Left lobe of liver (tissue), 2 donors: ENCODE results near the gene PATJ. TPM values are rescaled to one million over a fixed set of nuclear protein-coding genes. Genes with fewer than 3 reads are reported as not detected.
A peak's percentile ranks its signal among the peaks of the same experiment; 100 is the strongest.
"Not testable (repeated sequence)": the region's sequence is repeated elsewhere in the genome, so short reads cannot be mapped to it uniquely, and the experiment has no call there.

ENCODE experiments used
- ATAC-seq: fragments of 200-7000 bp; cut with Tn5 transposase; one replicate; pipeline ENCODE4 v1.9.1; 2020; ENCODE audit warnings: mild to moderate bottlenecking, moderate library complexity
- DNase-seq: peaks from one replicate; pipeline ENCODE4 v3.0.0-alpha.2; 2020; ENCODE audit warnings: low spot score
- total RNA-seq: library from RNA; stranded (reverse); gene quantifications from one replicate; pipeline ENCODE4 v1.2.1, GENCODE V29; 2021
- donor health status: DM: no; HTN: no; CAD: no; lungs with moderate emphysema.
- donor health status: DM: no; HTN: yes; CAD: no.

PATJ gene
- total RNA-seq, 1 donor from 2014 or later = 33.4 TPM

GRCh38 chr1:61743431-61743705, 1.1 kb downstream of the PATJ start:
- ATAC-seq = no peak
- DNase-seq = no peak

- ATAC-seq = no peak
These were observed 1.7 kb downstream of the PATJ start for GRCh38 chr1:61743716-61744580.

GRCh38 chr1:61746813-61747212, 4.5 kb downstream of the PATJ start:
- DNase-seq (no peak), ATAC-seq (peak; percentile 25)

More at GRCh38 chr1:61743716-61744580, 1.7 kb downstream of the PATJ start:
- DNase-seq = no peak

GRCh38 chr1:61748566-61748965, 6.3 kb downstream of the PATJ start:
- DNase-seq = no peak
- ATAC-seq = no peak

GRCh38 chr1:61749574-61749973, 7.3 kb downstream of the PATJ start:
- ATAC-seq = no peak
- DNase-seq = no peak

- ATAC-seq = peak; percentile 31
- no peak for DNase-seq
These were observed 10.7 kb downstream of the PATJ start for GRCh38 chr1:61752921-61753389.

- DNase-seq (no peak), ATAC-seq (no peak)
These were observed 11.8 kb downstream of the PATJ start for GRCh38 chr1:61753998-61754508.

GRCh38 chr1:61754545-61754944, 12.3 kb downstream of the PATJ start:
- ATAC-seq (no peak), DNase-seq (no peak)

- DNase-seq (no peak), ATAC-seq (no peak)
These were observed 14.5 kb downstream of the PATJ start for GRCh38 chr1:61756773-61757172.

- ATAC-seq = no peak
These were observed 15.7 kb downstream of the PATJ start for GRCh38 chr1:61757950-61758349.

GRCh38 chr1:61770131-61770530, 27.9 kb downstream of the PATJ start:
- DNase-seq = no peak

More at GRCh38 chr1:61757950-61758349, 15.7 kb downstream of the PATJ start:
- no peak for DNase-seq

GRCh38 chr1:61776091-61776490, 33.8 kb downstream of the PATJ start:
- DNase-seq (no peak), ATAC-seq (no peak)

More at GRCh38 chr1:61770131-61770530, 27.9 kb downstream of the PATJ start:
- no peak for ATAC-seq

- DNase-seq (no peak), ATAC-seq (no peak)
These were observed 37.0 kb downstream of the PATJ start for GRCh38 chr1:61779231-61779630.

- DNase-seq (no peak), ATAC-seq (no peak)
These were observed 38.9 kb downstream of the PATJ start for GRCh38 chr1:61781151-61781550.

GRCh38 chr1:61782771-61783170, 40.5 kb downstream of the PATJ start:
- ATAC-seq (no peak), DNase-seq (no peak)

GRCh38 chr1:61784726-61785125, 42.4 kb downstream of the PATJ start:
- DNase-seq (no peak), ATAC-seq (no peak)

- ATAC-seq (no peak), DNase-seq (no peak)
These were observed 48.6 kb downstream of the PATJ start for GRCh38 chr1:61790837-61791236.

- ATAC-seq = no peak
- no peak for DNase-seq
These were observed 54.9 kb downstream of the PATJ start for GRCh38 chr1:61797045-61797755.

GRCh38 chr1:61801047-61801446, 58.8 kb downstream of the PATJ start:
- not testable (repeated sequence) for ATAC-seq

GRCh38 chr1:61807606-61808140, 65.4 kb downstream of the PATJ start:
- no peak for ATAC-seq

More at GRCh38 chr1:61801047-61801446, 58.8 kb downstream of the PATJ start:
- not testable (repeated sequence) for DNase-seq

GRCh38 chr1:61808321-61808720, 66.0 kb downstream of the PATJ start:
- ATAC-seq = no peak
- DNase-seq = no peak

More at GRCh38 chr1:61807606-61808140, 65.4 kb downstream of the PATJ start:
- DNase-seq = no peak
